GM23338 (cell line): ENCODE measurements around the gene UFD1.

Source experiments
- EZH2 ChIP-seq: fragments of 200-600 bp; sonication (generic); IDR thresholded peaks from one replicate; pipeline ENCODE4 v1.8.0; 2017; ENCODE audit warnings: antibody characterized with exemption, mild to moderate bottlenecking, low read depth; ENCODE audit not compliant: unreplicated experiment
- EZH2phosphoT487 ChIP-seq: fragments of 200-600 bp; sonication (generic); IDR thresholded peaks from one replicate; pipeline ENCODE4 v1.8.1; 2018; ENCODE audit warnings: antibody characterized with exemption; ENCODE audit not compliant: unreplicated experiment
- JUNB ChIP-seq: IDR thresholded peaks from one replicate; pipeline ENCODE4 v1.6.1; 2016; ENCODE audit warnings: antibody characterized with exemption; ENCODE audit not compliant: unreplicated experiment
- POLR2AphosphoS5 ChIP-seq: IDR thresholded peaks from 2 replicates; pipeline ENCODE4 v1.6.1; 2016; ENCODE audit warnings: antibody characterized with exemption, low read depth
- ZNF114 ChIP-seq: fragments of 250-450 bp; sonication (Bioruptor Pico); IDR thresholded peaks from 2 replicates; pipeline ENCODE4 v1.5.0; 2020; ENCODE audit warnings: mild to moderate bottlenecking, moderate library complexity
- ZNF331 ChIP-seq: fragments of 250-450 bp; sonication (Bioruptor Pico); IDR thresholded peaks from 2 replicates; pipeline ENCODE4 v1.5.0; 2020; ENCODE audit warnings: low read depth, mild to moderate bottlenecking, moderate library complexity
- TF ChIP-seq, protein P1 (sequence below): fragments of 250-450 bp; sonication (Bioruptor Pico); IDR thresholded peaks from 2 replicates; pipeline ENCODE4 v1.5.0; 2020; ENCODE audit warnings: mild to moderate bottlenecking, moderate library complexity
- TF ChIP-seq, protein P2 (sequence below), 2 experiments: fragments of 200-600 bp in 1 of 2; sonication (generic) in 1 of 2; conservative IDR thresholded peaks; 2 replicates each; pipeline versions ENCODE4 v1.5.1 to v1.6.1; 2016 to 2017; ENCODE audit warnings: antibody characterized with exemption in 2 of 2, low read depth in 2 of 2, mild to moderate bottlenecking in 2 of 2, moderate library complexity in 1 of 2
- TF ChIP-seq, protein P3 (sequence below): IDR thresholded peaks from one replicate; pipeline ENCODE4 v1.6.1; 2018; ENCODE audit warnings: antibody characterized with exemption; ENCODE audit not compliant: unreplicated experiment

DNA sequence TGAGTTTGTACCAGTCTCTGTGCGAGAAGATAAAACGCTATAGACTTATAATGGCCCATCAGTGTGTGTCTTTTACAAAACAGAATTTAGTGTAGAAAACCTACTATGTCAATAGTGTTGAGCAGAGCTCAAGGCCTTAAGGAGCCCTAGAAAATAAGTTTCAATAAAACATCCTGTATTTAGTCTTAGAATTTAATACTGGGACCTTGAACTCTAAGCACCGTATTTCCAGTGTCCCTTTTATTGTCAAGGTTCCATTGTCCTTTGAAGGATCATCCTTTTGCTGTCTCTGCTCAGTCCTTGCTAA is 17.3 kb upstream of the UFD1 start:
- TF ChIP-seq JUNB (no peak), EZH2 (no peak), ZNF331 (CRISPR knock-in tag) (no peak), POLR2AphosphoS5 (no peak), EZH2phosphoT487 (no peak), ZNF114 (CRISPR knock-in tag) (no peak)
- TF ChIP-seq, protein P1, sequence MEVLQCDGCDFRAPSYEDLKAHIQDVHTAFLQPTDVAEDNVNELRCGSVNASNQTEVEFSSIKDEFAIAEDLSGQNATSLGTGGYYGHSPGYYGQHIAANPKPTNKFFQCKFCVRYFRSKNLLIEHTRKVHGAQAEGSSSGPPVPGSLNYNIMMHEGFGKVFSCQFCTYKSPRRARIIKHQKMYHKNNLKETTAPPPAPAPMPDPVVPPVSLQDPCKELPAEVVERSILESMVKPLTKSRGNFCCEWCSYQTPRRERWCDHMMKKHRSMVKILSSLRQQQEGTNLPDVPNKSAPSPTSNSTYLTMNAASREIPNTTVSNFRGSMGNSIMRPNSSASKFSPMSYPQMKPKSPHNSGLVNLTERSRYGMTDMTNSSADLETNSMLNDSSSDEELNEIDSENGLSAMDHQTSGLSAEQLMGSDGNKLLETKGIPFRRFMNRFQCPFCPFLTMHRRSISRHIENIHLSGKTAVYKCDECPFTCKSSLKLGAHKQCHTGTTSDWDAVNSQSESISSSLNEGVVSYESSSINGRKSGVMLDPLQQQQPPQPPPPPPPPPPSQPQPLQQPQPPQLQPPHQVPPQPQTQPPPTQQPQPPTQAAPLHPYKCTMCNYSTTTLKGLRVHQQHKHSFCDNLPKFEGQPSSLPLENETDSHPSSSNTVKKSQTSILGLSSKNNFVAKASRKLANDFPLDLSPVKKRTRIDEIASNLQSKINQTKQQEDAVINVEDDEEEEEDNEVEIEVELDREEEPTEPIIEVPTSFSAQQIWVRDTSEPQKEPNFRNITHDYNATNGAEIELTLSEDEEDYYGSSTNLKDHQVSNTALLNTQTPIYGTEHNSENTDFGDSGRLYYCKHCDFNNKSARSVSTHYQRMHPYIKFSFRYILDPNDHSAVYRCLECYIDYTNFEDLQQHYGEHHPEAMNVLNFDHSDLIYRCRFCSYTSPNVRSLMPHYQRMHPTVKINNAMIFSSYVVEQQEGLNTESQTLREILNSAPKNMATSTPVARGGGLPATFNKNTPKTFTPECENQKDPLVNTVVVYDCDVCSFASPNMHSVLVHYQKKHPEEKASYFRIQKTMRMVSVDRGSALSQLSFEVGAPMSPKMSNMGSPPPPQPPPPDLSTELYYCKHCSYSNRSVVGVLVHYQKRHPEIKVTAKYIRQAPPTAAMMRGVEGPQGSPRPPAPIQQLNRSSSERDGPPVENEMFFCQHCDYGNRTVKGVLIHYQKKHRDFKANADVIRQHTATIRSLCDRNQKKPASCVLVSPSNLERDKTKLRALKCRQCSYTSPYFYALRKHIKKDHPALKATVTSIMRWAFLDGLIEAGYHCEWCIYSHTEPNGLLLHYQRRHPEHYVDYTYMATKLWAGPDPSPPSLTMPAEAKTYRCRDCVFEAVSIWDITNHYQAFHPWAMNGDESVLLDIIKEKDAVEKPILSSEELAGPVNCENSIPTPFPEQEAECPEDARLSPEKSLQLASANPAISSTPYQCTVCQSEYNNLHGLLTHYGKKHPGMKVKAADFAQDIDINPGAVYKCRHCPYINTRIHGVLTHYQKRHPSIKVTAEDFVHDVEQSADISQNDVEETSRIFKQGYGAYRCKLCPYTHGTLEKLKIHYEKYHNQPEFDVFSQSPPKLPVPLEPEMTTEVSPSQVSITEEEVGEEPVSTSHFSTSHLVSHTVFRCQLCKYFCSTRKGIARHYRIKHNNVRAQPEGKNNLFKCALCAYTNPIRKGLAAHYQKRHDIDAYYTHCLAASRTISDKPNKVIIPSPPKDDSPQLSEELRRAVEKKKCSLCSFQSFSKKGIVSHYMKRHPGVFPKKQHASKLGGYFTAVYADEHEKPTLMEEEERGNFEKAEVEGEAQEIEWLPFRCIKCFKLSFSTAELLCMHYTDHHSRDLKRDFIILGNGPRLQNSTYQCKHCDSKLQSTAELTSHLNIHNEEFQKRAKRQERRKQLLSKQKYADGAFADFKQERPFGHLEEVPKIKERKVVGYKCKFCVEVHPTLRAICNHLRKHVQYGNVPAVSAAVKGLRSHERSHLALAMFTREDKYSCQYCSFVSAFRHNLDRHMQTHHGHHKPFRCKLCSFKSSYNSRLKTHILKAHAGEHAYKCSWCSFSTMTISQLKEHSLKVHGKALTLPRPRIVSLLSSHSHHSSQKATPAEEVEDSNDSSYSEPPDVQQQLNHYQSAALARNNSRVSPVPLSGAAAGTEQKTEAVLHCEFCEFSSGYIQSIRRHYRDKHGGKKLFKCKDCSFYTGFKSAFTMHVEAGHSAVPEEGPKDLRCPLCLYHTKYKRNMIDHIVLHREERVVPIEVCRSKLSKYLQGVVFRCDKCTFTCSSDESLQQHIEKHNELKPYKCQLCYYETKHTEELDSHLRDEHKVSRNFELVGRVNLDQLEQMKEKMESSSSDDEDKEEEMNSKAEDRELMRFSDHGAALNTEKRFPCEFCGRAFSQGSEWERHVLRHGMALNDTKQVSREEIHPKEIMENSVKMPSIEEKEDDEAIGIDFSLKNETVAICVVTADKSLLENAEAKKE (CRISPR knock-in tag), result no peak
- TF ChIP-seq, protein P2, sequence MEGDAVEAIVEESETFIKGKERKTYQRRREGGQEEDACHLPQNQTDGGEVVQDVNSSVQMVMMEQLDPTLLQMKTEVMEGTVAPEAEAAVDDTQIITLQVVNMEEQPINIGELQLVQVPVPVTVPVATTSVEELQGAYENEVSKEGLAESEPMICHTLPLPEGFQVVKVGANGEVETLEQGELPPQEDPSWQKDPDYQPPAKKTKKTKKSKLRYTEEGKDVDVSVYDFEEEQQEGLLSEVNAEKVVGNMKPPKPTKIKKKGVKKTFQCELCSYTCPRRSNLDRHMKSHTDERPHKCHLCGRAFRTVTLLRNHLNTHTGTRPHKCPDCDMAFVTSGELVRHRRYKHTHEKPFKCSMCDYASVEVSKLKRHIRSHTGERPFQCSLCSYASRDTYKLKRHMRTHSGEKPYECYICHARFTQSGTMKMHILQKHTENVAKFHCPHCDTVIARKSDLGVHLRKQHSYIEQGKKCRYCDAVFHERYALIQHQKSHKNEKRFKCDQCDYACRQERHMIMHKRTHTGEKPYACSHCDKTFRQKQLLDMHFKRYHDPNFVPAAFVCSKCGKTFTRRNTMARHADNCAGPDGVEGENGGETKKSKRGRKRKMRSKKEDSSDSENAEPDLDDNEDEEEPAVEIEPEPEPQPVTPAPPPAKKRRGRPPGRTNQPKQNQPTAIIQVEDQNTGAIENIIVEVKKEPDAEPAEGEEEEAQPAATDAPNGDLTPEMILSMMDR (conservative IDR thresholded peaks at IDR 0.05; ENCODE audit: low read depth in 2 of 2), result no peak
- TF ChIP-seq, protein P3, sequence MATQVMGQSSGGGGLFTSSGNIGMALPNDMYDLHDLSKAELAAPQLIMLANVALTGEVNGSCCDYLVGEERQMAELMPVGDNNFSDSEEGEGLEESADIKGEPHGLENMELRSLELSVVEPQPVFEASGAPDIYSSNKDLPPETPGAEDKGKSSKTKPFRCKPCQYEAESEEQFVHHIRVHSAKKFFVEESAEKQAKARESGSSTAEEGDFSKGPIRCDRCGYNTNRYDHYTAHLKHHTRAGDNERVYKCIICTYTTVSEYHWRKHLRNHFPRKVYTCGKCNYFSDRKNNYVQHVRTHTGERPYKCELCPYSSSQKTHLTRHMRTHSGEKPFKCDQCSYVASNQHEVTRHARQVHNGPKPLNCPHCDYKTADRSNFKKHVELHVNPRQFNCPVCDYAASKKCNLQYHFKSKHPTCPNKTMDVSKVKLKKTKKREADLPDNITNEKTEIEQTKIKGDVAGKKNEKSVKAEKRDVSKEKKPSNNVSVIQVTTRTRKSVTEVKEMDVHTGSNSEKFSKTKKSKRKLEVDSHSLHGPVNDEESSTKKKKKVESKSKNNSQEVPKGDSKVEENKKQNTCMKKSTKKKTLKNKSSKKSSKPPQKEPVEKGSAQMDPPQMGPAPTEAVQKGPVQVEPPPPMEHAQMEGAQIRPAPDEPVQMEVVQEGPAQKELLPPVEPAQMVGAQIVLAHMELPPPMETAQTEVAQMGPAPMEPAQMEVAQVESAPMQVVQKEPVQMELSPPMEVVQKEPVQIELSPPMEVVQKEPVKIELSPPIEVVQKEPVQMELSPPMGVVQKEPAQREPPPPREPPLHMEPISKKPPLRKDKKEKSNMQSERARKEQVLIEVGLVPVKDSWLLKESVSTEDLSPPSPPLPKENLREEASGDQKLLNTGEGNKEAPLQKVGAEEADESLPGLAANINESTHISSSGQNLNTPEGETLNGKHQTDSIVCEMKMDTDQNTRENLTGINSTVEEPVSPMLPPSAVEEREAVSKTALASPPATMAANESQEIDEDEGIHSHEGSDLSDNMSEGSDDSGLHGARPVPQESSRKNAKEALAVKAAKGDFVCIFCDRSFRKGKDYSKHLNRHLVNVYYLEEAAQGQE, result no peak
